GM18517 (cell line): ENCODE results near the gene COL17A1.

Experiments
- ATAC-seq: cut with Tn5 transposase; IDR thresholded peaks from one replicate; pipeline ENCODE4 v1.9.1; 2021; ENCODE audit warnings: mild to moderate bottlenecking, moderate library complexity; ENCODE audit not compliant: unreplicated experiment

COL17A1 gene

GRCh38 chr10:103995134-103995533 is 90.5 kb downstream of the COL17A1 start:
- ATAC-seq: no peak

- ATAC-seq: no peak
Measured at GRCh38 chr10:103991393-103992128, 94.1 kb downstream of the COL17A1 start.

- no peak for ATAC-seq
Measured at GRCh38 chr10:103990531-103990930, 95.1 kb downstream of the COL17A1 start.

GRCh38 chr10:103990121-103990520 is 95.6 kb downstream of the COL17A1 start:
- ATAC-seq: no peak

- no peak for ATAC-seq
Measured at GRCh38 chr10:103986360-103986759, 99.3 kb downstream of the COL17A1 start.

GRCh38 chr10:103985726-103986125 is 100.0 kb downstream of the COL17A1 start:
- ATAC-seq: no peak

GRCh38 chr10:103983367-103983911 is 102.2 kb downstream of the COL17A1 start:
- peak; percentile 84 for ATAC-seq

GRCh38 chr10:103982639-103983038 is 103.0 kb downstream of the COL17A1 start:
- no peak for ATAC-seq
